Hepatocyte (in vitro differentiated cells): ENCODE results near the gene KCNQ1.

Experiments used
- CTCF ChIP-seq: fragments of 200-600 bp; sonication (generic); IDR thresholded peaks from 2 replicates; pipeline ENCODE4 v1.5.1; 2016; ENCODE audit warnings: antibody characterized with exemption, mild to moderate bottlenecking; ENCODE audit not compliant: poor library complexity
- EZH2phosphoT487 ChIP-seq: fragments of 200-600 bp; sonication (generic); IDR thresholded peaks from one replicate; pipeline ENCODE4 v1.6.1; 2018; ENCODE audit warnings: antibody characterized with exemption, mild to moderate bottlenecking, low read depth, moderate library complexity; ENCODE audit not compliant: unreplicated experiment, severe bottlenecking

- TF ChIP-seq EZH2phosphoT487 (no peak), CTCF (no peak)
Observed at GRCh38 chr11:2474059-2474901, 29.5 kb downstream of the KCNQ1 start.
